SK-N-MC (cell line): Measurements from ENCODE around the gene PPARG.

Experiments
- DNase-seq: peaks from one replicate; pipeline ENCODE4 v3.0.0-alpha.2; 2011; ENCODE audit warnings: low read depth, low spot score
- H3K27ac ChIP-seq: fragments of 200-600 bp; sonication (generic); 2 replicates; pipeline ENCODE4 v1.5.1; 2016; ENCODE audit warnings: mixed run types
- H3K36me3 ChIP-seq: fragments of 200-600 bp; sonication (generic); 2 replicates; pipeline ENCODE4 v1.6.1; 2017; ENCODE audit warnings: antibody characterized with exemption, low read length, mixed read lengths; ENCODE audit not compliant: insufficient read depth
- H3K4me3 ChIP-seq: fragments of 200-600 bp; sonication (generic); 2 replicates; pipeline ENCODE4 v1.5.1; 2016
- H3K9ac ChIP-seq: fragments of 200-600 bp; sonication (generic); 2 replicates; pipeline ENCODE4 v1.8.0; 2017; ENCODE audit warnings: mixed run types, mixed read lengths; ENCODE audit not compliant: insufficient read length
- H3K9me3 ChIP-seq: fragments of 200-600 bp; sonication (generic); 2 replicates; pipeline ENCODE4 v1.6.1; 2017; ENCODE audit warnings: low read depth, mild to moderate bottlenecking, antibody characterized with exemption, low read length, moderate library complexity, mixed read lengths
- EZH2 ChIP-seq: fragments of 200-600 bp; sonication (generic); IDR thresholded peaks from one replicate; pipeline ENCODE4 v1.6.1; 2017; ENCODE audit warnings: antibody characterized with exemption
- FOXP2 ChIP-seq: optimal IDR thresholded peaks from 2 replicates; pipeline ENCODE3; 2011; ENCODE audit warnings: mild to moderate bottlenecking, moderate library complexity; ENCODE audit not compliant: insufficient read depth; ENCODE audit errors: extremely low read length, control extremely low read depth
- POLR2AphosphoS5 ChIP-seq: IDR thresholded peaks from 2 replicates; pipeline ENCODE4 v1.6.1; 2012; ENCODE audit warnings: mild to moderate bottlenecking, low read depth, low read length, borderline replicate concordance

Gene PPARG

GRCh38 chr3:12415014-12415680 is 126.3 kb downstream of the PPARG start:
- TF ChIP-seq FOXP2 (no peak), POLR2AphosphoS5 (no peak), EZH2 (no peak)
- Histone ChIP-seq H3K4me3 (no peak overlapping the region), H3K27ac (no peak overlapping the region), H3K9ac (no peak overlapping the region), H3K9me3 (no peaks in the 10 kb centered on the region), H3K36me3 (no peaks in the 10 kb centered on the region)
- DNase-seq = no peak

GRCh38 chr3:12416731-12417130 is 127.9 kb downstream of the PPARG start:
- no peak for TF ChIP-seq EZH2
- no peak for TF ChIP-seq FOXP2
- TF ChIP-seq POLR2AphosphoS5 = no peak
- Histone ChIP-seq H3K27ac (no peak overlapping the region), H3K4me3 (no peak overlapping the region), H3K36me3 (no peaks in the 10 kb centered on the region), H3K9me3 (no peaks in the 10 kb centered on the region), H3K9ac (no peak overlapping the region)
- no peak for DNase-seq

GRCh38 chr3:12420393-12420792 is 131.5 kb downstream of the PPARG start:
- H3K36me3 ChIP-seq = no peaks in the 10 kb centered on the region
- no peak for TF ChIP-seq POLR2AphosphoS5
- TF ChIP-seq FOXP2 = no peak
- TF ChIP-seq EZH2 = no peak
- no peak overlapping the region for H3K4me3 ChIP-seq
- no peak for DNase-seq
- H3K27ac ChIP-seq = no peak overlapping the region
- no peaks in the 10 kb centered on the region for H3K9me3 ChIP-seq
- no peak overlapping the region for H3K9ac ChIP-seq

GRCh38 chr3:12421132-12421531 is 132.3 kb downstream of the PPARG start:
- TF ChIP-seq FOXP2 (no peak), EZH2 (no peak)
- no peak overlapping the region for H3K9ac ChIP-seq
- DNase-seq = no peak
- no peak overlapping the region for H3K27ac ChIP-seq
- H3K9me3 ChIP-seq = no peaks in the 10 kb centered on the region
- H3K36me3 ChIP-seq = no peaks in the 10 kb centered on the region
- H3K4me3 ChIP-seq = no peak overlapping the region

- no peak overlapping the region for H3K27ac ChIP-seq
- DNase-seq = no peak
- no peak overlapping the region for H3K9ac ChIP-seq
- H3K9me3 ChIP-seq = no peaks in the 10 kb centered on the region
- TF ChIP-seq POLR2AphosphoS5 = no peak
- no peak for TF ChIP-seq EZH2
- no peak for TF ChIP-seq FOXP2
- no peaks in the 10 kb centered on the region for H3K36me3 ChIP-seq
- no peak overlapping the region for H3K4me3 ChIP-seq
Observed at GRCh38 chr3:12423131-12423530, 134.3 kb downstream of the PPARG start.

- no peak overlapping the region for H3K27ac ChIP-seq
- H3K9me3 ChIP-seq = no peaks in the 10 kb centered on the region
- no peak overlapping the region for H3K9ac ChIP-seq
- TF ChIP-seq EZH2 (no peak), POLR2AphosphoS5 (no peak), FOXP2 (no peak)
- no peak overlapping the region for H3K4me3 ChIP-seq
- DNase-seq = no peak
- no peaks in the 10 kb centered on the region for H3K36me3 ChIP-seq
Observed at GRCh38 chr3:12423918-12424630, 135.2 kb downstream of the PPARG start.

GRCh38 chr3:12424635-12425319 is 135.9 kb downstream of the PPARG start:
- Histone ChIP-seq H3K36me3 (no peaks in the 10 kb centered on the region), H3K27ac (no peak overlapping the region), H3K4me3 (no peak overlapping the region), H3K9me3 (no peaks in the 10 kb centered on the region), H3K9ac (no peak overlapping the region)
- TF ChIP-seq POLR2AphosphoS5 (no peak), FOXP2 (no peak), EZH2 (no peak)
- DNase-seq = no peak

- Histone ChIP-seq H3K9me3 (no peaks in the 10 kb centered on the region), H3K36me3 (no peaks in the 10 kb centered on the region), H3K4me3 (no peak overlapping the region), H3K9ac (no peak overlapping the region), H3K27ac (no peak overlapping the region)
- TF ChIP-seq EZH2 (no peak), POLR2AphosphoS5 (no peak), FOXP2 (no peak)
- no peak for DNase-seq
Observed at GRCh38 chr3:12425850-12426579, 137.1 kb downstream of the PPARG start.
